ENCODE data around the gene GDPD4. TPM values are rescaled to one million over a fixed set of nuclear protein-coding genes. Genes with fewer than 3 reads are reported as not detected.

The GDPD4 gene
- total RNA-seq, 1 donor from 2014 or later, result not detected

GRCh38 chr11:77197626-77198320 is 103.7 kb downstream of the GDPD4 start:
- ATAC-seq (no peak), DNase-seq (no peak)
- intact Hi-C loops (cut with micrococcal nuclease), result no loop called here

GRCh38 chr11:77196961-77197360 is 104.5 kb downstream of the GDPD4 start:
- intact Hi-C loops (cut with micrococcal nuclease), result no loop called here
- DNase-seq, result no peak
- ATAC-seq, result no peak

- DNase-seq (peak; percentile 59), ATAC-seq (peak; percentile 67)
- intact Hi-C loops (cut with micrococcal nuclease), result no loop called here
Measured at GRCh38 chr11:77195071-77195755, 106.3 kb downstream of the GDPD4 start.

DNA sequence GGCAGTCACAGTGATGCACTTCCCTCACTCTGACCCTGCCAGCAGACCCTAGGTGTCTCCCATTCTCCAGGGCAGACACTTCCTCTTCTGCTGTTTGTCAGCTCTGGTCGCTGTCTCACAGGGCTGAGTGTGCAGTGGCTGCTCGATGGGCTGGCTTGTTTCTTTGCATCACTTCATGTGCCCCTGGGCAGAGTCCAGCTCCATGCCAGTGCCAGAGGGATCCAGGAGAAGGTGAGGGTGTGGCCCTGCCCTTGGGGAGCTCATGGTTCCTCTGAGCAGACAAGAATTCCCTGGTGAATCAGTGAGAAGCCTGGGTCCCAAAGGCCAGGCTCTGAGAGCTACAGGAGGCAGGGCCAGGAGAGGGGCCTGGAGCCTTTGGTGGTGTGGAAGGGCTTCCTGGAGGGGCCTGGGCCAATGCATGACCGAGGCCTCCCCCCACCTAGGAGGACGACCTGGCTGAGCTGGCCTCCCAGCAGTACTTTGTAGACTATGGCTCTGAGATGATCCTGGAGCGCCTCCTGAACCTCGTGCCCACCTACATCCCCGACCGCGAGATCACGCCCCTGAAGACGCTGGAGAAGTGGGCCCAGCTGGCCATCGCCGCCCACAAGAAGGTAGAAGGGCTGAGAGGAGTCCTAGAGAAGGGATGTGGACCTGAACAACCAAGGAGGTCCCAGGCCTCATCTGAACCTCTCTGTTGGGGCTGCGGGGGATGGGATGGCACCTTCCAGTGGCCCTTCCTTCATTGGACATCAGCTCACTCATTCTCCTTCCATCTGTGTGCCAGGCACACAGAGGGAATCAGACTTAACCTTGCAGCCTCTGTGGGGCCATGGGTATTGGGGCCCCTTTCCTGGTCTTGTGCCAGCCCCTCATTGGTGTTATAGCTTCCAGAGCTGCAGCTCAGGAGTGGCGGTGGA is 107.3 kb downstream of the GDPD4 start:
- ATAC-seq (no peak), DNase-seq (no peak)
- intact Hi-C loops (cut with micrococcal nuclease), result no loop called here

DNA sequence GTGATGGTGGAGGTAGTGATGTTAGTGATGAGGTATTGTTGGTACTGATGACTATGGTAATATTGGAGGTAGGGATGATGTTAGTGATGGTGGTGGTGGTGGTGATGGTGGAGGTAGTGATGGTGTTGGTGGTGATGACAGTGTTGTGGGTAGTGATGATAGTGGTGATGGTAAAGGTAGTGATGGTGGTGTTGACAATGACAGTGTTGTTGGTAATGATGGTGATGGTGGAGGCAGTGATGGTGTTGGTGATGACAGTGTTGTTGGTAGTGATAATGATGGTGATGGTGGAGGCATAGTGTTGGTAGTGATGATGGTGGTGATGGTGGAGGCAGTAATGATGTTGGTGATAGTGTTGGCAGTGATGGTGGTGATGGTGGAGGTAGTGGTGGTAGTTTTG is 108.3 kb downstream of the GDPD4 start:
- no peak for DNase-seq
- ATAC-seq, result no peak
- intact Hi-C loops (cut with micrococcal nuclease), result no loop called here

GRCh38 chr11:77191823-77192495 is 109.5 kb downstream of the GDPD4 start:
- peak; percentile 15 for ATAC-seq
- intact Hi-C loops (cut with micrococcal nuclease), result no loop called here
- peak; percentile 48 for DNase-seq

DNA sequence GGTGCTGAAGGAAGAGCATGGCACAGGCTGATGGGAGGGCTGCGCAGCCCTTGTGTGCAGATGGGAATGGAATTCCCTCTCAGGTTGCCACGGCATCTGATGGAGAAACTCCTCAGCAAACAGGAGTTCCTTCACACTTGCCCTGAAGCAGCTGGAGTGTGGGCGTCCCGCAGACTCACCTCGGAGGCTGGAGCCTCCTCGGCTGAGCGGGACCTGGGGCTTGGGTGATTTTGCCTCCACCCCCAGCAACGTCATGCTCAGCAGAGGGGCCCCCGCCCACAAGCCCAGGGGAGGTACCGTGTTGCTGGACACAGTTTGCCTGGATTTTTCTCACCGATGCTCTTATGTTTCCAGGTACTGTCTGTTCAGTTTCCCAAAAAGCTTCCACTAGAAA is 110.1 kb downstream of the GDPD4 start:
- ATAC-seq, result no peak
- intact Hi-C loops (cut with micrococcal nuclease), result no loop called here
- peak; percentile 2 for DNase-seq

GRCh38 chr11:77190331-77191075 is 111.0 kb downstream of the GDPD4 start:
- intact Hi-C loops (cut with micrococcal nuclease), result no loop called here
- peak; percentile 25 for DNase-seq
- no peak for ATAC-seq

DNA sequence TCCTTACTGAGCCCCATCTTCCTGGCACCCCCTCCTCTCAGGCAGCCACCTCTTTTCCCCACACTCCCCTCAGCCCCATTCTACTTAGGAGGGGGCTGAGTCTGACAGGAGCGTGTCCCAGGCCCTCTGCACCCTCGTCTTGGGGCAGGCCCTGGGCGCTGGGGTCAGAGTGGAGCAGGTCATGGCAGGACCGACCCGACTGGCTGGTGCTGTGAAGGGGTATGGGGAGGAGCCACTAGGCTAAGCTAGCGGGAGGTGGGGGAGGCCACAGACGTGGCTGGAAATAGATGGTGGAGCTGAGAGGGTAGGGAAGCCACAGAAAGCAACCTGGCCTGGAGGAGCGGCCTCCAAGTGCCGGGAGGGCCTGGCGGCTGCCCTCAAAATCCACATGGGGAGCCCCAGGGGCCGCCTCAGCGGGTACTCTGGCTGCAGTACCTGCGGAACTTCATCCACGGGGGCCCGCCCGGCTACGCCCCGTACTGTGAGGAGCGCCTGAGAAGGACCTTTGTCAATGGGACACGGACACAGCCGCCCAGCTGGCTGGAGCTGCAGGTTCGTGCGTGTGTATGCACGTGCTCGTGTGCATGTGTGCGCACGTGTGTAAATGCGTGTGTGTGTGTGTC is 111.8 kb downstream of the GDPD4 start:
- DNase-seq (peak; percentile 25), ATAC-seq (no peak)
- intact Hi-C loops (cut with micrococcal nuclease), result loop anchor here (2.0 kb wide), 1 partner anchor 63 kb away; no protein-coding TSS in a partner anchor

- DNase-seq, result peak; percentile 24
- ATAC-seq, result no peak
- intact Hi-C loops (cut with micrococcal nuclease), result loop anchor here (2.0 kb wide), 1 partner anchor 62 kb away; no protein-coding TSS in a partner anchor
Measured at GRCh38 chr11:77188633-77189491, 112.6 kb downstream of the GDPD4 start.

- intact Hi-C loops (cut with micrococcal nuclease), result loop anchor here (2.0 kb wide), 1 partner anchor 61 kb away; no protein-coding TSS in a partner anchor
- DNase-seq, result peak; percentile 91
- peak; percentile 92 for ATAC-seq
Measured at GRCh38 chr11:77187776-77188632, 113.5 kb downstream of the GDPD4 start.

DNA sequence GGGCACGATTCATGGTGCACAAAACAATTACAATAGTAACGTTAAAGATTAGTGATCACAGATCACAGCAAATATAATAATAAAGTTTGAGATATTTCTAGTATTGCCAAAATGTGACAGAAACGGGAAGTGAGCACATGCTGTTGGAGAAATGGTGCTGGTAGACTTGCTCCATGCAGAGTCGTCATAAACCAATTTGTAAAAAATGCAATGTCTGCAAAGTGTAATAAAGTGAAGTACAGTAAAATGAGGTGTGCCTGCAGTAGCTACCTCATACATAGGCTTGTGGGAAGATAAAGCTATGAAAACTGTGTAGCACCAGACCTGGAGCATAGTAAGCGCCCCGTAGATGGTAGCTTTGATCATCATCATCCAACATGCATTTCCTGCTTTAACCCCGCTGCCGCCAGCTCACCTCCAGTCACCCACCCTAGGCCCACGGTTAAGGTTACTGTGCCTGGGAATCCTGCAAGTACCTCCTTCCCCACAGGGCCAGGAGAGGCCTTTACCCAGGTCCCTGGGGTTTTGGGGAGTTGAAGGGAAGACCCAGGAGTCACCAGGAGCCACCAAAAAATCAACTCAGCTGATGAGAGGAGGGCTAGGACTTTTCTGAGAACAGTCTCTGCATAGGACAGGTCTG is 114.3 kb downstream of the GDPD4 start:
- no peak for ATAC-seq
- DNase-seq, result no peak
- intact Hi-C loops (cut with micrococcal nuclease), result no loop called here

DNA sequence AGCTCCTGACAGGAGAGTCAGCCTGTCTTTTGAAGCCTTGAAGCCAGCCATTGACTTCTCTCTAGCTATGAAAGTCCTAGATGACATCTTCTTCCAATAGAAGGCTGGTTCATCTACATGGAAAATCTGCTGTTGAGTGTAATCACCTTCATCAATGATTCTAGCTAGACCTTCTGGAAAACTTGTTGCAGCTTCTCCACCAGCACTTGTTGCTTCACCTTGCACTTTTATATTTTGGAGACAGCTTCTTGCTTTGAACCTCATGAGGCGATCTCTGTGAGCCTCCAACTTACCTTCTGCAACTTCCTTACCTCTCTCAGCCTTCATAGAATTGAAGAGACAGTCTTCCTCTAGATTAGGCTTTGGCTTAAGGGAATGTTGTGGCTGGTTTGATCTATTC is 115.2 kb downstream of the GDPD4 start:
- no peak for ATAC-seq
- no peak for DNase-seq

GRCh38 chr11:77184136-77184860 is 117.2 kb downstream of the GDPD4 start:
- DNase-seq (peak; percentile 14), ATAC-seq (no peak)
- intact Hi-C loops (cut with micrococcal nuclease), result no loop called here

More for the DNA sequence above, 115.2 kb downstream of the GDPD4 start:
- intact Hi-C loops (cut with micrococcal nuclease), result no loop called here

DNA sequence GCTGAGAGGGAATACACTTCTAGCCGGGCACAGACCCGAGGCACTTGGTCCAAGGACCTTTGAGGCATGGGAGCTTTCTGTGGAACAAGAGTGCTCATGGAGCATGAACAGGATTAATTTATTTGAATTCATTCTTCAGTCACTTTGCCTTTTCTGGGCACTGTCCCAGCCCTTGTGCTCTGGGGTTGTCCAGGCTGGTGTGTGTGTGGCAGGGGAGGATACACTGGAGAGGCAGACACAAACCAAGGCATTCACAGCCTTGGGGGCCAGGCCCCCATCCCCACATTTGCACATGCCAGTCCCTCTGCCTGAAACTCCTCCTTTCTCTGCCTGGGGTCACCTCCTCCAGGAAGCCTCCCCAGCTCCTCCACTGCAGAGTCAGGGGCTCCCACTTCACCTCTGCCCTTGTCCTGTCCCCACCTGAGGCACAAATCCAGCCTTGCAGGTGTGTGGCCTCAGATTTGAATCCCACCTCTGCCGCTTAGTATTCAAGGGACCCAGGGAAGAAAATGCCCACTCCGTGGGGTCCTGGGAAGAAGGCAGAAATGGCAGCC is 118.0 kb downstream of the GDPD4 start:
- ATAC-seq, result no peak
- no peak for DNase-seq
- intact Hi-C loops (cut with micrococcal nuclease), result no loop called here
